ENCODE results near the gene MPV17. TPM values are rescaled to one million over a fixed set of nuclear protein-coding genes. Genes with fewer than 3 reads are reported as not detected.
A peak's percentile ranks its signal among the peaks of the same experiment; 100 is the strongest.

The MPV17 gene
- total and polyA plus RNA-seq, 9 of the 15 experiments (the other 6 are each of a cell fraction or from before 2014, with no cell fraction given): 54.7 to 140 (median 70.2) TPM

- TF ChIP-seq ZNF639 (CRISPR knock-in tag; conservative IDR thresholded peaks at IDR 0.05 in 1 of 2, IDR thresholded peaks at IDR 0.05 in 1 of 2) (0 out of 4 replicates have a peak, but pooled peaks of 1 of the 2 experiments have one; percentile 28), HMBOX1 (IDR thresholded peaks at IDR 0.05) (peak; percentile 83), E2F3 (CRISPR knock-in tag; IDR thresholded peaks at IDR 0.05) (peak; percentile 27; the same call in 1 of the 2 replicates), IRF2 (CRISPR knock-in tag; IDR thresholded peaks at IDR 0.05) (no peak), ZNF277 (CRISPR knock-in tag; IDR thresholded peaks at IDR 0.05; ENCODE audit: borderline replicate concordance) (no peak), RAD51 (IDR thresholded peaks at IDR 0.05; ENCODE audit: borderline replicate concordance, low read depth) (peak; percentile 95), CHD1 (IDR thresholded peaks at IDR 0.05; ENCODE audit: low read length) (peak; percentile 81), SNIP1 (IDR thresholded peaks at IDR 0.05; ENCODE audit: low read depth) (no peak), ZNF75A (CRISPR knock-in tag; IDR thresholded peaks at IDR 0.05) (peak; percentile 19; the same call in 1 of the 2 replicates), POLR2AphosphoS2 (IDR thresholded peaks at IDR 0.05; ENCODE audit: low read length) (peak; percentile 96), PHF8 (IDR thresholded peaks at IDR 0.05; ENCODE audit: borderline replicate concordance, low read length) (peak; percentile 93; the same call in 1 of the 2 replicates), MAFF (IDR thresholded peaks at IDR 0.05; ENCODE audit: low read length) (no peak), ZNF699 (CRISPR knock-in tag; IDR thresholded peaks at IDR 0.05; ENCODE audit: insufficient replicate concordance) (no peak), RREB1 (CRISPR knock-in tag; IDR thresholded peaks at IDR 0.05) (no peak), ETV1 (tag; conservative IDR thresholded peaks at IDR 0.05; ENCODE audit: low read depth) (peak; percentile 18; the same call in 1 of the 2 replicates), RBM22 (IDR thresholded peaks at IDR 0.05; ENCODE audit: low read depth, low read length, poor library complexity, severe bottlenecking) (peak; percentile 9), ZNF778 (CRISPR knock-in tag; IDR thresholded peaks at IDR 0.05) (no peak)
These were observed at the start of gene MPV17 (continued) for GRCh38 chr2:27322766-27323595.

Data from K562 (cell line).